Neutrophil (primary cell): ENCODE results near the gene FCAMR.

Experiments
- H3K27ac ChIP-seq: fragments of 200-600 bp; sonication (generic); 2 replicates; pipeline ENCODE4 v1.5.1; 2016; ENCODE audit warnings: mild to moderate bottlenecking, moderate library complexity
- H3K27me3 ChIP-seq: fragments of 200-600 bp; sonication (generic); 2 replicates; pipeline ENCODE4 v1.6.0; 2016; ENCODE audit warnings: mild to moderate bottlenecking
- H3K36me3 ChIP-seq: fragments of 200-600 bp; sonication (generic); 2 replicates; pipeline ENCODE4 v1.5.1; 2017
- H3K4me1 ChIP-seq, 2 experiments: fragments of 200-600 bp in 1 of 2; sonication (generic) in 1 of 2; 1 replicate in 1 of 2; 2 replicates in 1 of 2; pipeline versions ENCODE4 v1.5.1 to v1.6.1; 2013 to 2016; ENCODE audit warnings: low read depth in 1 of 2, low read length in 1 of 2, mild to moderate bottlenecking in 1 of 2, moderate library complexity in 1 of 2; ENCODE audit not compliant: control insufficient read depth in 1 of 2, insufficient read depth in 1 of 2
- H3K4me3 ChIP-seq, 2 experiments: fragments of 200-600 bp in 1 of 2; sonication (generic) in 1 of 2; 1 replicate in 1 of 2; 2 replicates in 1 of 2; pipeline ENCODE4 v1.5.1; 2013 to 2016; ENCODE audit warnings: low read depth in 1 of 2, low read length in 1 of 2, mild to moderate bottlenecking in 1 of 2, moderate library complexity in 1 of 2
- H3K9me3 ChIP-seq: fragments of 200-600 bp; sonication (generic); 2 replicates; pipeline ENCODE4 v1.5.1; 2016
- CTCF ChIP-seq: fragments of 200-600 bp; sonication (generic); IDR thresholded peaks from 2 replicates; pipeline ENCODE4 v1.5.1; 2016; ENCODE audit warnings: antibody characterized with exemption

The FCAMR gene

DNA sequence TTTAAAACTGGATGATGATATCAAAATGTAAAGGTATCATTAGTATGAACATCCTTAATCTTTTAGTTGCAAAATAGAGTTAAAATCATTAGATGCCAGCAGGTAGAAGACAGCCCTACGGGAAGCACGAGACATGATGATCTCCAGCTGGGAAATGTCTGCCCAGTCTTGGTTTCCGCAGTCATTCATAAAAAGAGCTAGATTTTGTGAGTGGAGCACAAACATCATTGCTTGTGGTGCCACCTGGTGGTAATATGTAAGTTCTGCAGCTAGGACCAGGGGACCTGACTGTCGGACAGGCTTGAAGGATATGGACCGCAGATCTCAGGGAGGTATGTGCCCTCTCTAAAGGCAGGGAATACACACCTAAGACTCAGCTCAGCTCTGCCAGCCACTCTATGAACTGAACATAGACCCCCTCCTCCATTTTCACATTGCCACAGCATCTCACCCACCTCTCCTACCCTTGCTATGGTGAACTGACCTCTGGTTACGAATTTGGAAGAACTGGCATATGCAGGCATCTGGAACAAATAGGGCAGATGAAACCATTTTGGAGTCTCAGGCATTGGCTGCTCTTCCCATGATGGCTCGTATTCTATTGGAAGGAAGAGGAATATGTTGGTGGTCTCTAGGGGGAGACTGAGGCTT lies 57.7 kb downstream of the FCAMR start:
- peaks cover 0 to 13% of the 10 kb centered on the region in 2 experiments for H3K4me1 ChIP-seq
- no peaks in the 10 kb centered on the region for H3K36me3 ChIP-seq
- no peak overlapping the region for H3K27ac ChIP-seq
- no peak overlapping the region for H3K4me3 ChIP-seq
- TF ChIP-seq CTCF = peak; percentile 86
- H3K27me3 ChIP-seq = peaks cover 65% of the 10 kb centered on the region
- no peaks in the 10 kb centered on the region for H3K9me3 ChIP-seq

GRCh38 chr1:206911064-206911663 lies 59.1 kb downstream of the FCAMR start:
- H3K4me1 ChIP-seq = peaks cover 0 to 13% of the 10 kb centered on the region in 2 experiments

DNA sequence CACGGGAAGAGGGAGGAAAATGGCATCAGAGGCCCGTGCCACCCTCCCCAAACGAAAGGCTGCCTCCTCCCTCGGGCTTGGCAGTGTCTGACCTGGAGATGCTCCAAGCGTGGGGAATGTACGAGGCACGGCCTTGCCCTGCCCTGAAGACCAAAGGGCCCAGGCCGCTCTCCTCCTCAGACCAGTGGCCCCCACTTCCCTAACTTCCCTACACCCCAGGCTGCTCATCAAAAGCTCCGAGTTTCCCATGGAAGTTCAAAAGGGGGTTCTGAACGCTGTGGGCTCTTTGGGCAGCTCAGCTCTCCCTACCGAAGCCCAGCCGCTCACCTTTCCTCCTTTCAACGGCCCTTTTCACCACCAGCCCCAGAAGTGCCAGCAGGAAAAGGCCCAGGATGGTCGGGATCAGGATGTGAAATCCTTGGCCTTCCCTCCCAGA lies 60.4 kb downstream of the FCAMR start:
- H3K9me3 ChIP-seq = no peaks in the 10 kb centered on the region
- H3K4me1 ChIP-seq = peaks cover 0 to 13% of the 10 kb centered on the region in 2 experiments
- H3K36me3 ChIP-seq = no peaks in the 10 kb centered on the region
- no peak for TF ChIP-seq CTCF
- peaks cover 83% of the 10 kb centered on the region for H3K27me3 ChIP-seq
- H3K4me3 ChIP-seq = no peak overlapping the region
- H3K27ac ChIP-seq = no peak overlapping the region

More at GRCh38 chr1:206911064-206911663, 59.1 kb downstream of the FCAMR start:
- Histone ChIP-seq H3K27me3 (peaks cover 78% of the 10 kb centered on the region), H3K36me3 (no peaks in the 10 kb centered on the region), H3K9me3 (no peaks in the 10 kb centered on the region), H3K27ac (no peak overlapping the region), H3K4me3 (no peak overlapping the region)
- TF ChIP-seq CTCF = peak; percentile 73

- Histone ChIP-seq H3K4me3 (no peak overlapping the region), H3K36me3 (no peaks in the 10 kb centered on the region), H3K9me3 (no peaks in the 10 kb centered on the region), H3K27me3 (peaks cover 85% of the 10 kb centered on the region), H3K27ac (no peak overlapping the region), H3K4me1 (peaks cover 0 to 13% of the 10 kb centered on the region in 2 experiments)
- no peak for TF ChIP-seq CTCF
These were observed 60.9 kb downstream of the FCAMR start for GRCh38 chr1:206909161-206909882.

- no peak overlapping the region for H3K27ac ChIP-seq
- H3K4me1 ChIP-seq = peaks cover 0 to 13% of the 10 kb centered on the region in 2 experiments
- no peaks in the 10 kb centered on the region for H3K9me3 ChIP-seq
These were observed 62.2 kb downstream of the FCAMR start for GRCh38 chr1:206908038-206908437.

More at GRCh38 chr1:206908038-206908437, 62.2 kb downstream of the FCAMR start:
- H3K36me3 ChIP-seq = no peaks in the 10 kb centered on the region
- H3K27me3 ChIP-seq = peaks cover 75% of the 10 kb centered on the region
- no peak overlapping the region for H3K4me3 ChIP-seq
- no peak for TF ChIP-seq CTCF
